ENCODE measurements around the gene BTBD2. TPM values are rescaled to one million over a fixed set of nuclear protein-coding genes. Genes with fewer than 3 reads are reported as not detected.

BTBD2 gene
- 30.8 and 82.8 TPM in 2 replicates for total RNA-seq

DNA sequence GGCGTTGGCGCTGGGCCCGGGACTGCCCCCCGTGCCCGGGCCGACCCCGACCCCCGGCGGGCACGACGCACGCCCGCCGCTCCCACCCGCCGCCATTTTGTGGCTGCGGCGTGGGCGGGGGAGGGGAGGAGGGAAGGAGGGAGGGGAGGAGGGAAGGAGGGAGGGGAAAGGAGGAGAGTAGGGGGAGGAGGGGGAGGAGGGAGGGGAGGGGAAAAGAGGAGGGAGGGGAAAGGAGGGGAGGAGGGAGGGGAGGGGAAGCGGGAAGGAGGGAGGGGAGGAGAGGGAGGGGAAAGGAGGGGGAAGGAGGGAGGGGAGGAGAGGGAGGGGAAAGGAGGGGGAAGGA, at the start of gene BTBD2:
BTBD2 (minus strand) TSS at position 107 of the 343 bp plus-strand sequence; CDS start at position 96, 11 bp downstream.

DNA sequence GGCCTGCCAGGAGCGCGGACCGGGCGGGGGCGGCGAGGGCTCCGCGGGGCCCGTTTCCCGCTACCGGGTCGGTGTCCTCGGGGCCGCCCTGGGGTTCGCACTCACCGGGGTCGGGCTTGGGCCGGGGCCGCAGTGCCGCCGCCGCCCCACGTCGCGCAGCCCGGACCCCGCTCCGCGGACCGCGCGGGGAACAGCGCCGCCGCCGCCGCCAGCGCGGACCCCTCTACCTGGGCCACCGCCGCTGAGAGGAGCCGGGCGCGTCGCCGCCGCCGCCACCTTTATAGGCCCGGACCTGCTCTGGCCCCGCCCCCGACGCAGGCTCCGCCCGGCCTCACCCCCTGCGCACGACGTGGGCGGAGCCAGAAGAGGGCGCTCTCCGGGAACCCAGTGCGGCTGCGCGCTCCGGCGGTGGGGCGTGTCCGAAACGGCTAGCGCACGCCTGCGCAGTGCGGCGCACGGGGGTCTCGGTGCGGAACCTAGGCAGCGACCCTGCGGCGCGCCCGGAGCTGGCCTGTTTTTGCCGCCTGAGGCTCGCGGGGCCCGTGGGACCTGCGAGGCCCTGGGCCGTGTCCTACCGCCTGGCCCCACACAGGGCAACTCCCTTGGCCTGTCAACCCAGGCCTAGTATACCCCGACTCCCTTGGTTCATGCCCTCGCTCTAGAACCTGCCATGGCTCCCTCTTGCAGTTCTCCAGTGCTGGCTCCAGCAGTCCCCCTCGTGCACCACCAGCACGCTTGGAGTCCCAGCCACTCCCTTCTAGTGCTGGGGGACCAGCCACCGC, 35.7 kb upstream of the BTBD2 start, which contains the start of gene MKNK2:
MKNK2 (minus strand) TSS at position 254 of the 782 bp plus-strand sequence. CDS start 393 bp downstream, outside the sequence.

DNA sequence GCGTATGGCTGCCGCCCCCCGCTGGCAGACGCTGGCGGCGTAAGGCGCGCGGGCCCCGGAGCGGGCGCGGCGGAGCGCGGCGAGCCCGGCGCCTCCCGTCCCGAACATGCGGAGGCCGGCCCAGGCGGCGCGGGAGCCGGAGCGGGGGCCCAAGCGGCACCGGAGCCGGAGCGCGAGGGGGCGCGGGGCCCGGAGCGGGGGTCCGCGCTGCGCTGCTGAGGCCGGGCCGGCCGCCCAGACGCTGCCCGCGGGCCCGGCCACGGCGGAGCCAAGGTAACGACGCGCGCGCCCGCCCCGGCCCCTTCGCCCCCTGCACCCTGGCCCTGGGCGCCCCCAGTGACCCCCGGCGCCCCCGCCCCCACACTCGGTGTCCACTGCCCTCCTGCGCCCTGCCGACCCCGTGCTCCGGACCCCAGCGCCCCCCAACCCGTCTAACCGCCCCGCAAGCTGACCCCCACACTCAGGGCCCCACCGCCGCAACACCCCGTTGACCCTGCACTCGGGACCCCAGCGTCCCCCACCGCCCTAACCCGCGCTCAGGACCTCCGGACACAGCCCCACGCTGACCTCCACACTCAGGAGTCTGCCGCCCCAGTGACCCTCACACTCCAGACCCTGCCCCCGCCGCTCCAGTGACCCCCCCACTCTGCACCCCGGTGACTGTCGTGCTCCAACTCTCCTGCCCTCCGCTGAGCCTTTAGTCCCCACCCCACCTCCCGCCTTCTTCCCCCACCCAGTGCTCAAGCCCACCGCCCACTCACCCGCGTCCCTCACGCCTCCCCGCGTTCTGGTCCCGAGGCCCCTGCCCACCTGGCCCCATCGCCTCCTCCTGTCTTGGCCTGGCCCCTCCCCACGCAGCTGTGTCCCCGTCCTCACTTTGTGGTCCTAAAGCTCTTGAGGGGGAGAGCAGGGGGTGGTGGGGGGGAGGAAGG, 74.1 kb downstream of the BTBD2 start, which contains the start of gene CSNK1G2:
CSNK1G2 (plus strand) TSS at position 27 of the 932 bp plus-strand sequence. CDS start 28,601 bp downstream, outside the sequence.

Other genes starting within 250 kb of the BTBD2 start
- 0.65 and 1.3 TPM in 2 replicates for gene ATP8B3, start 203.4 kb downstream of the BTBD2 start, total RNA-seq
- 6.8 and 14.7 TPM in 2 replicates for gene REXO1, start 167.2 kb downstream of the BTBD2 start, total RNA-seq
- 3.7 and 5.8 TPM in 2 replicates for gene KLF16, start 152.1 kb downstream of the BTBD2 start, total RNA-seq
- 91.8 and 111 TPM in 2 replicates for gene ABHD17A, start 130.2 kb downstream of the BTBD2 start, total RNA-seq
- 1.6 and 4.0 TPM in 2 replicates for gene ADAT3, start 110.3 kb downstream of the BTBD2 start, total RNA-seq
- 17.6 and 48.2 TPM in 2 replicates for gene SCAMP4, start 110.3 kb downstream of the BTBD2 start, total RNA-seq
- 70.1 and 102 TPM in 2 replicates for gene CSNK1G2, start 74.5 kb downstream of the BTBD2 start, total RNA-seq
- 74.1 and 114 TPM in 2 replicates for gene MKNK2, start 35.5 kb upstream of the BTBD2 start, total RNA-seq
- gene MOB3A, start 80.6 kb upstream of the BTBD2 start, total RNA-seq, result 17.2 and 35.2 TPM in 2 replicates
- gene IZUMO4, start 81.2 kb upstream of the BTBD2 start, total RNA-seq, result 0.76 and 0.81 TPM in 2 replicates
- gene AP3D1, start 135.9 kb upstream of the BTBD2 start, total RNA-seq, result 71.7 and 146 TPM in 2 replicates
- gene DOT1L, start 148.2 kb upstream of the BTBD2 start, total RNA-seq, result 4.2 and 7.4 TPM in 2 replicates
- 47.3 and 75.1 TPM in 2 replicates for gene PLEKHJ1, start 220.6 kb upstream of the BTBD2 start, total RNA-seq
- 37.7 and 92.1 TPM in 2 replicates for gene SF3A2, start 221.1 kb upstream of the BTBD2 start, total RNA-seq
- gene AMH, start 233.6 kb upstream of the BTBD2 start, total RNA-seq, result 0.49 and 2.3 TPM in 2 replicates
- gene JSRP1, start 240.7 kb upstream of the BTBD2 start, total RNA-seq, result not detected in 2 replicates

Data from bladder microvascular endothelial cell (primary cell).